ENCODE data around the gene PRC1.

Gene PRC1

DNA sequence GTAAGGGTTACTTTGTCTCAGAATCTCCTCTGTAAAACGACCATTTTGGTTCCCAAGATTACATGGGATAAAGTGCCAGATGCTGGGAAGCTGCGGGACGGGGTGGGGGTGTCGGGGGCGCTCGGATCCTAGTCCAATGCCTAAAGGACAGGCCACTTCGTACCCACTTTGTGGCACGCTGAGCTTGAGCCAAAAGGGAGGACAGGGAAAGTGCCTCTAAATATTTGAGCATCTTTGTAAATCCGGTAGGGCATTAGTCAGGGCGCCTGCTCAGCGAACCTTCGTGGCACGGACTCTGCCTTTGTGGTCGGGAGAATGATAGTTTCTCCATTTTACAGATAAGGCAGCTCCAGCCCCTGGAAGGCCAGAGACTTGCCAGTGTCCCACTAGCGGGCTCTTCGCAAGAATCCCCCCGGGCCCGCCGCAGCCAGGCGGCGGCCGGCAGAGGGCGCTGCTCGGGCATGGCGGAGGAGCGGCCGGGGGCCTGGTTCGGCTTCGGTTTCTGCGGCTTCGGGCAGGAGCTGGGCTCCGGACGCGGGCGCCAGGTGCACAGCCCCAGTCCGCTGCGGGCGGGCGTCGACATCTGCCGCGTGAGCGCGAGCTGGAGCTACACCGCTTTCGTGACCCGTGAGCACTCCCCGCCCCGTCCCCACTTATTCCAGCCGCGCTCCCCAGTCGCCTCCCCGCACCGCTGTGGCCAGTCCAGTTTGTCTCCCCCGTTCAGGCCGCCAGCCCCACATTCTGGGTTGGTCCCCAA lies 37.9 kb downstream of the PRC1 start:
- Histone ChIP-seq H3K4me3 (ENCODE audit: low read depth, low read length) (peak overlapping the region; percentile 87), H3K36me3 (ENCODE audit: insufficient read depth, low read length) (peaks cover 13% of the 10 kb centered on the region; the same call in 1 of the 2 replicates), H3K79me2 (ENCODE audit: control insufficient read depth, insufficient read depth, low read length, unreplicated experiment) (peaks cover 13% of the 10 kb centered on the region)

DNA sequence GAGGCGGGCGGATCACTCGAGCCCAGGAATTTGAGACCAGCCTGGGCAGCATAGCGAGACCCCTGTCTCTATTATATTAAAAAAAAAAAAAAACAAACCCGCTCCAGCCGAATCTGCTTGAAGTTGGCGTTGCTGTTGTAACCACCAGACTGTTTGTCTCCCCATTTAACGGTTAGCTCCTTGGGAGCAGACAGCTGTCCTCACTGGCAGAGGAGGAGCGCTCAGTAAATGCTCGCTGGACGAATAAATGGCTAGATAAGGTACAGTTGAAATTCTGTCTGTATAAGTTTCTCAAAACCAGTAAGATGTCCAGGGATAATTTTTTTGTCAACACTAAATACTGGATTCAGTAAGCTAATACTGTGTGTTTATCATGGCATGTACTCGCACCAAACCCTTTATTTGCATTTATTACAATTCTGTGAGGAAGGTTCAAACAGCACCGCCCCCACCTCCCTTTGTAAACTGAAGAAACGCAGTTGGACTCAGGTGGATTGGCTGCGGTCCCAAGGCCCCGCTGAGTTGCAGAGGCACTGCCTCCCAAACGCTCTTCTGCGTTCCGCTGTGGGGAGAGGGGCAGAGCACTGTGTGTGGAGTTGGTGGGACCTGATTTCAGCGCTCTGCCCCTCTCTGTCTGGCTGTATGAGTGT lies 38.6 kb downstream of the PRC1 start:
- Histone ChIP-seq H3K36me3 (ENCODE audit: insufficient read depth, low read length) (peaks cover 18% of the 10 kb centered on the region; the same call in 1 of the 2 replicates), H3K4me3 (ENCODE audit: low read depth, low read length) (peak overlapping the region; percentile 87), H3K27ac (ENCODE audit: low read depth, low read length) (peak overlapping the region; percentile 91), H2AFZ (ENCODE audit: low read length, unreplicated experiment) (peak overlapping the region; percentile 70), H3K4me1 (ENCODE audit: control insufficient read depth, insufficient read depth, low read length, unreplicated experiment) (peaks cover 16% of the 10 kb centered on the region), H3K27me3 (ENCODE audit: insufficient read depth, low read length) (no peaks in the 10 kb centered on the region), H3K79me2 (ENCODE audit: control insufficient read depth, insufficient read depth, low read length, unreplicated experiment) (peaks cover 13% of the 10 kb centered on the region)

More for the DNA sequence above, 37.9 kb downstream of the PRC1 start:
- peak overlapping the region; percentile 91; the same call in 1 of the 2 replicates for H3K27ac ChIP-seq (ENCODE audit: low read depth, low read length)
- peaks cover 16% of the 10 kb centered on the region for H3K4me1 ChIP-seq (ENCODE audit: control insufficient read depth, insufficient read depth, low read length, unreplicated experiment)
- H3K27me3 ChIP-seq (ENCODE audit: insufficient read depth, low read length), result no peaks in the 10 kb centered on the region
- H2AFZ ChIP-seq (ENCODE audit: low read length, unreplicated experiment), result peak overlapping the region; percentile 37

DNA sequence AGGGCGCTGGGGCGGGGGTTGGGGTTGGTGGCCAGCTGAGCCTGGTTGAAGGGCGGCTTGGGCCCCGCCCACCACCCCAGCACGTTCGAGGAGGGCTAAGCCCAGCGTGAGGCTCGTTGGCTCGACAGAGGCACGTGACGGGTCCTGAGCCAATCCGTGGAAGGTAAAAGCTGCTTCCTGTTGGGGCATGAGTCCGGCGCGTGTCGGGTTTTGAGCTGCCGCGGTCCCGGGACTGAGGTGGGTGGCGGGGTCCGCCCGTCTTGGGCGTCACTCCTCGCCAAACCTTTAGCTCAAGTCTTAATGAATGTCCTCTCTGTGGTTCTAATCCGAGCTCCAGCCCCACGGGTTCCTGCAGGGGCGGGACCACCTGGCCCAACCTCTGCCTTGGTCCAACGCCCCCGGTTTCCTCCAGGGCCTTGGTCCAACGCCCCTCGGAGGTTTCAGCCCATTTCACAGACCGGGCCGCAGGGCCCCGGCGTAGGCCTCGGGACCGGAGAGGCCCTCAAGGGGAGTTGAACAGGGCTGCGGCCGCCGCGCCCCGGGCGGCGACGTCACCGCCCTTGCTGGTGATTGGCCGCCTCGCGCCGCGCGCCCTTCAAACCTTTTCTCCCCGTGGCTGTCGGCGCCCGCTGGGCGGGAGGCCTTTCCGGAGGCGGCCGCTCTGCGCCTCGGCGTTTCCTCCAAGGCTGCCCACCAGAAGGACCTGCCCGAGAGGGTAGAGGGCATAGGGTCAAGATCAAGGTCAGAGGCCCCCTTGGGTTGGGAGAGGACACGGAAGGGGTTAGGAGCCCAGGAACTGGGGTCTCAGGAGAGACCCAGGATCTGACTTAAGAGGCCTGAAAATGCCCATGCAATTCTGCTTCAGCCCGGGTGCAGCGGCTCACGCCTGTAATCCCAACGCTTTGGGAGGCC lies 39.4 kb downstream of the PRC1 start, which contains the start of gene RCCD1:
Gene RCCD1 (plus strand): TSS at position 173 of the 912 bp plus-strand sequence. CDS start 1,851 bp downstream, outside the sequence.
- H3K27ac ChIP-seq (ENCODE audit: low read depth, low read length), result peak within 1 kb of the TSS; percentile 91
- H2AFZ ChIP-seq (ENCODE audit: low read length, unreplicated experiment), result peak within 1 kb of the TSS; percentile 70
- H3K4me1 ChIP-seq (ENCODE audit: control insufficient read depth, insufficient read depth, low read length, unreplicated experiment), result peaks cover 17% of the 10 kb centered on the region
- no peaks in the 10 kb centered on the region for H3K27me3 ChIP-seq (ENCODE audit: insufficient read depth, low read length)
- peaks cover 14% of the 10 kb centered on the region; the same call in 1 of the 2 replicates for H3K36me3 ChIP-seq (ENCODE audit: insufficient read depth, low read length)
- H3K4me3 ChIP-seq (ENCODE audit: low read depth, low read length), result peak within 1 kb of the TSS; percentile 87
- H3K79me2 ChIP-seq (ENCODE audit: control insufficient read depth, insufficient read depth, low read length, unreplicated experiment), result peaks cover 13% of the 10 kb centered on the region

DNA sequence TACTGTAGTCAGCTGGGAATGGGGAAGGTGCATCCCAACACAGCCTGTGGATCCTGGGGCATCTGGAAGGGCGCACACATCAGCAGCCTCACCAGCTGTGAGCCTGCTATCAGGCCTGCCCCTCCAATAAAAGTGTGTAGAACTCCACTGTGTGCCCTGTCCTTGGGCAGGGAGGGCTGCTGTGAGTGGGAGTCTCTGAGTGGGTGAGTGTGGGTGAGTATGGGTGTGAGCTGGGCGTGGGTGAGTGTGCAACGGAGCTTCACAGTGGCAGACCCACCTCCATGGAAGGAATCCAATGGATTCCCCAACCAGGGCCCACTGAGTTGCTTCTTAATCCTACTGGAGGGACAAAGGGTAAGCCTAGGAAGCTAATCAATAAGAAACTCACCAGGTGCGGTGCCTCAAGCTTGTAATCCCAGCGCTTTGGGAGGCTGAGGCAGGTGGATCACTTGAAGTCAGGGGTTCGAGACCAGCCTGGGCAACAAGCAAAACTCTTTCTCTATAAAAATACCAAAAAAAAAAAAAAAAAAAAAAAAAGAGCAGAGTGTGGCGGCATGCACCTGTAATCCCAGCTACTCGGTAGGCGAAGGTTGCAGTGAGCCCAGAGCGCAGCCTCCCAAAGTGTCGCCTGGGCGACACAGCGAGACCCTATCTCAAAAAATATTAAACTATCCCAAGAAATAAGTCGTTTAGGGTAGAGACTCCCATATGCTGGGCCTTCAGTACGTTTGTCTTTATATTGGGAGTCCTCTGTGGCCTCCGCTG lies 40.2 kb downstream of the PRC1 start:
- H2AFZ ChIP-seq (ENCODE audit: low read length, unreplicated experiment), result no peak overlapping the region
- peaks cover 24% of the 10 kb centered on the region for H3K4me1 ChIP-seq (ENCODE audit: control insufficient read depth, insufficient read depth, low read length, unreplicated experiment)
- H3K79me2 ChIP-seq (ENCODE audit: control insufficient read depth, insufficient read depth, low read length, unreplicated experiment), result peaks cover 13% of the 10 kb centered on the region
- H3K27ac ChIP-seq (ENCODE audit: low read depth, low read length), result peak overlapping the region; percentile 91; the same call in 1 of the 2 replicates
- H3K4me3 ChIP-seq (ENCODE audit: low read depth, low read length), result peak overlapping the region; percentile 87; the same call in 1 of the 2 replicates
- no peaks in the 10 kb centered on the region for H3K27me3 ChIP-seq (ENCODE audit: insufficient read depth, low read length)
- peaks cover 17% of the 10 kb centered on the region; the same call in 1 of the 2 replicates for H3K36me3 ChIP-seq (ENCODE audit: insufficient read depth, low read length)

DNA sequence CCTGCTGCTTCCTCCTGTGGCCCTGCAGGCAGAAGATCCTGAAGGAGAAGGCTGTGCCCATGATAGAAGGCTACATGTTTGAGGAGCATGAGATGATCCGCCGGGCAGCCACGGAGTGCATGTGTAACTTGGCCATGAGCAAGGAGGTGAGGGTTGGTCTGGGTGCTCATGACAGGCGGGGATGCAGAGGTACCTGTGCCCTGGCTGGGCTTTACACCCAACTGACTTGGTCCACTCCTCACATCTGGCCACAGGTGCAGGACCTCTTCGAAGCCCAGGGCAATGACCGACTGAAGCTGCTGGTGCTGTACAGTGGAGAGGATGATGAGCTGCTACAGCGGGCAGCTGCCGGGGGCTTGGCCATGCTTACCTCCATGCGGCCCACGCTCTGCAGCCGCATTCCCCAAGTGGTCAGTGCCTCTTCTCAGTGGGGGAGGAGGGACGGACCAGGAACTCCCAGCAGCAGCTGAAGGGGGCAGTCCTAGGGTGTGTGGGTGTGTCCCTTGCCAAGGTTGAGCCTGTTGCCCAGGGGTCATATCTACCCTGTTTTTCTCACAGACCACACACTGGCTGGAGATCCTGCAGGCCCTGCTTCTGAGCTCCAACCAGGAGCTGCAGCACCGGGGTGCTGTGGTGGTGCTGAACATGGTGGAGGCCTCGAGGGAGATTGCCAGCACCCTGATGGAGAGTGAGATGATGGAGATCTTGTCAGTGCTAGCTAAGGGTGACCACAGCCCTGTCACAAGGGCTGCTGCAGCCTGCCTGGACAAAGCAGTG lies 41.2 kb downstream of the PRC1 start:
- Histone ChIP-seq H2AFZ (ENCODE audit: low read length, unreplicated experiment) (no peak overlapping the region), H3K4me3 (ENCODE audit: low read depth, low read length) (no peak overlapping the region), H3K79me2 (ENCODE audit: control insufficient read depth, insufficient read depth, low read length, unreplicated experiment) (peaks cover 12% of the 10 kb centered on the region), H3K4me1 (ENCODE audit: control insufficient read depth, insufficient read depth, low read length, unreplicated experiment) (peaks cover 23% of the 10 kb centered on the region), H3K27ac (ENCODE audit: low read depth, low read length) (no peak overlapping the region), H3K36me3 (ENCODE audit: insufficient read depth, low read length) (peaks cover 18% of the 10 kb centered on the region; the same call in 1 of the 2 replicates), H3K27me3 (ENCODE audit: insufficient read depth, low read length) (no peaks in the 10 kb centered on the region)

DNA sequence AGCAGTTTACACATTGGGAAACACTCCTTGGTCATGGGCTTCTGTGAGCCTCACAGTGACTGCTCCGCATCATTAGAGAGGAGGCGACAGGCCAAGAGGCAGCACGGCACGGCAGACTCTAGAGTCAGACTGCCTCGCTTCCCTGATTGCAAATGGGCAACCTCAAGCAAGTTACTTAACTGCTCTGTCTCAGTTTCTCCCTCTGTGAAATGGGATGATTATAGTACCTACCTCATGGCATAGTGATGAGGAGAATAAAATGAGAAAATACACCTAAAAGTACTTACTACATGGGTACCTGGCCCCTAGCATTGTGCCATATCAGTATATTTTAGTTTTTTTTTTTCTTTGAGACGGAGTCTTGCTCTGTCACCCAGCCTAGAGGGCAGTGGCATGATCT lies 43.7 kb downstream of the PRC1 start:
- H3K27ac ChIP-seq (ENCODE audit: low read depth, low read length), result no peak overlapping the region
- peaks cover 8% of the 10 kb centered on the region for H3K4me1 ChIP-seq (ENCODE audit: control insufficient read depth, insufficient read depth, low read length, unreplicated experiment)
- H3K79me2 ChIP-seq (ENCODE audit: control insufficient read depth, insufficient read depth, low read length, unreplicated experiment), result peaks cover under 1% of the 10 kb centered on the region
- no peaks in the 10 kb centered on the region for H3K27me3 ChIP-seq (ENCODE audit: insufficient read depth, low read length)
- H3K36me3 ChIP-seq (ENCODE audit: insufficient read depth, low read length), result peaks cover 33% of the 10 kb centered on the region; the same call in 1 of the 2 replicates
- H3K4me3 ChIP-seq (ENCODE audit: low read depth, low read length), result no peak overlapping the region
- no peak overlapping the region for H2AFZ ChIP-seq (ENCODE audit: low read length, unreplicated experiment)

DNA sequence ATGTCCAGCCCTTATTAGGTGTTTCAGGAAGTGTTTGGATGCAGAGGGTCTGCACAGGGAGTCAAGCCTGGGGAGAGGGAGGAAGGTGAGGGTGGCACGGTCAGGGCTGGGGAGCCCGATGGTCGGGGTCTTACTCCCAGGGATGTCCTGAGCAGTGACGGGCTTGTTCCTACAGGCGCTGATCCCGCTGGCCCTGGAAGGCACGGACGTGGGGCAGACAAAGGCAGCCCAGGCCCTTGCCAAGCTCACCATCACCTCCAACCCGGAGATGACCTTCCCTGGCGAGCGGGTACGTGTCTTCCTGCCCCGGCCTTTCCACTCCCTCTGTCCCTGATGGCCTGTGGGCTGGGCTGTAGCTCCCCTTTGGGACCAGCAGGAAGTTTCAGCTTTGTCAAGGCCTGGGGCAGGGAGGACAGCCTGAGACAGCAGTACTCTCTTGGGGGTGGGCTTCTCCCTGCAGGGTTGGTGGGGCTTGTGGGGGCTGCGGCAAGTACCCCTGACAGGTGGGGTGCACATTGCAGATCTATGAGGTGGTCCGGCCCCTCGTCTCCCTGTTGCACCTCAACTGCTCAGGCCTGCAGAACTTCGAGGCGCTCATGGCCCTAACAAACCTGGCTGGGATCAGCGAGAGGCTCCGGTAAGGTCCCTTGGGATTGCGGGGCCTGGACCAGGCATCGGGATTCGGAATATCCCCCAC lies 44.2 kb downstream of the PRC1 start:
- no peak overlapping the region for H2AFZ ChIP-seq (ENCODE audit: low read length, unreplicated experiment)
- H3K4me1 ChIP-seq (ENCODE audit: control insufficient read depth, insufficient read depth, low read length, unreplicated experiment), result peaks cover 8% of the 10 kb centered on the region
- peaks cover 33% of the 10 kb centered on the region; the same call in 1 of the 2 replicates for H3K36me3 ChIP-seq (ENCODE audit: insufficient read depth, low read length)
- no peaks in the 10 kb centered on the region for H3K79me2 ChIP-seq (ENCODE audit: control insufficient read depth, insufficient read depth, low read length, unreplicated experiment)
- H3K27ac ChIP-seq (ENCODE audit: low read depth, low read length), result peak overlapping the region; percentile 34; the same call in 1 of the 2 replicates
- H3K4me3 ChIP-seq (ENCODE audit: low read depth, low read length), result no peak overlapping the region
- H3K27me3 ChIP-seq (ENCODE audit: insufficient read depth, low read length), result no peaks in the 10 kb centered on the region

DNA sequence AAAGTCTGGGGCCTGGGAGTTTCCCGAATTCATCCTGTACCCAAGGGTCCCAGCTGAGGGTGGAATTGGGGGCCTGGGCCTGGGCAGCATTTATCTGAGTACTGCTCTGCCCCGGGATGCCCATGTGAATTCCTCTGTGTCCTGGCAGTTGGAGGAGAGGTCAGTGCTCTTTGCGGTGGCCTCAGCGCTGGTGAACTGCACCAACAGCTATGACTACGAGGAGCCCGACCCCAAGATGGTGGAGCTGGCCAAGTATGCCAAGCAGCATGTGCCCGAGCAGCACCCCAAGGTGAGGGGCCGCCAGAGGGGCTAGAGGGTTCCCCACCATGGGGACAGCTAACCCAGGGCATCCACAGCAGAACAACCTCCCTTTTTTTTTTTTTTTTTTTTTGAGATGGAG lies 45.8 kb downstream of the PRC1 start:
- Histone ChIP-seq H3K27me3 (ENCODE audit: insufficient read depth, low read length) (no peaks in the 10 kb centered on the region), H3K36me3 (ENCODE audit: insufficient read depth, low read length) (peaks cover 41% of the 10 kb centered on the region; the same call in 1 of the 2 replicates), H3K79me2 (ENCODE audit: control insufficient read depth, insufficient read depth, low read length, unreplicated experiment) (no peaks in the 10 kb centered on the region), H3K27ac (ENCODE audit: low read depth, low read length) (no peak overlapping the region), H2AFZ (ENCODE audit: low read length, unreplicated experiment) (no peak overlapping the region), H3K4me1 (ENCODE audit: control insufficient read depth, insufficient read depth, low read length, unreplicated experiment) (peaks cover 8% of the 10 kb centered on the region), H3K4me3 (ENCODE audit: low read depth, low read length) (no peak overlapping the region)

Data from ACC112 (cell line).